ENCODE measurements around the gene RHOG.

The RHOG gene

DNA sequence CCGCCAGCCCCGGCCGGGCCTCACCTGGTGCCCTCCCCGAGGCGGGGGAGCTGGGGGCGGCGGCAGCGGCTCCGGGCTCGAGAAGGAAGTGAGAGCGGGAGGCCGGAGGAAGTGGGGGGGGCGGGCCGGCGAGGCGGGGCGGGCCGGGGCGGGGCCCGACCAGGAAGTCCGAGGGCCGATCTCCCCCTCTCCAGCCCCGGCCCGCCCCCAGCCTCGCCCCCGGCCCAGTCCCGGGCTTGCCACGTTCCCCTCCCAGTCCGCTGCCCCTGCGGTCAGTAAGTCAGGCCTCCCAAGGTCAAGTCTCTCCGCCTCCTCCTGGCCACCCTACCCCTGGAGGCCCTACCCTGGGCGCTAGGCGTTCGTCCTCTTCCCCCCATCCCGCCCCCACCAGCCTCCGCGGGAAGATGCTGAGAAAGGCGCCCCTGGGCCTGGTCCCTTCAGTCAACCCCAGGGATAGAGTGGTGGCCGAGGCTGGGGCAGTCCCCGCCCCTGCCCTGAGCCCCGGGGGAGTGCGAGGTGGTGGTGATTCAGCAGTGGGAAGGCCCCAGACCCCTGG, at the start of gene RHOG:
Gene RHOG (minus strand): TSS at position 90 of the 556 bp plus-strand sequence. CDS start 12,821 bp downstream, outside the sequence.
- peak within 1 kb of the TSS; percentile 91 for H3K27ac ChIP-seq
- H4K20me1 ChIP-seq (ENCODE audit: insufficient read depth), result no peaks in the 10 kb centered on the region
- TF ChIP-seq CTCF (conservative IDR thresholded peaks at IDR 0.05; ENCODE audit: low read depth, low read length), result no peak
- peak within 1 kb of the TSS; percentile 90 for H2AFZ ChIP-seq (ENCODE audit: low read depth)
- H3K4me1 ChIP-seq (ENCODE audit: low read depth, poor library complexity, severe bottlenecking), result peaks cover 41% of the 10 kb centered on the region
- H3K4me2 ChIP-seq, result peak within 1 kb of the TSS; percentile 96
- no peaks in the 10 kb centered on the region for H3K27me3 ChIP-seq (ENCODE audit: insufficient read depth, low read depth)
- no peaks in the 10 kb centered on the region for H3K36me3 ChIP-seq (ENCODE audit: insufficient read depth)
- H3K79me2 ChIP-seq (ENCODE audit: insufficient read depth, low read depth), result peaks cover 40% of the 10 kb centered on the region; the same call in 1 of the 2 replicates
- H3K4me3 ChIP-seq (IDR thresholded peaks at IDR 0.05; ENCODE audit: insufficient read depth, low read depth, low read length), result no peak within 1 kb of the TSS
- peak within 1 kb of the TSS; percentile 84 for H3K9ac ChIP-seq

GRCh38 chr11:3890014-3890413, 49.3 kb upstream of the RHOG start:
- H2AFZ ChIP-seq (ENCODE audit: low read depth), result no peak overlapping the region
- no peak for TF ChIP-seq CTCF (conservative IDR thresholded peaks at IDR 0.05; ENCODE audit: low read depth, low read length)
- no peaks in the 10 kb centered on the region for H3K27me3 ChIP-seq (ENCODE audit: insufficient read depth, low read depth)
- no peaks in the 10 kb centered on the region for H4K20me1 ChIP-seq (ENCODE audit: insufficient read depth)
- H3K4me3 ChIP-seq (IDR thresholded peaks at IDR 0.05; ENCODE audit: insufficient read depth, low read depth, low read length), result no peak overlapping the region
- H3K9ac ChIP-seq, result no peak overlapping the region
- no peaks in the 10 kb centered on the region for H3K79me2 ChIP-seq (ENCODE audit: insufficient read depth, low read depth)
- H3K36me3 ChIP-seq (ENCODE audit: insufficient read depth), result no peaks in the 10 kb centered on the region
- H3K27ac ChIP-seq, result no peak overlapping the region
- H3K4me1 ChIP-seq (ENCODE audit: low read depth, poor library complexity, severe bottlenecking), result peaks cover 17% of the 10 kb centered on the region
- H3K4me2 ChIP-seq, result no peak overlapping the region

DNA sequence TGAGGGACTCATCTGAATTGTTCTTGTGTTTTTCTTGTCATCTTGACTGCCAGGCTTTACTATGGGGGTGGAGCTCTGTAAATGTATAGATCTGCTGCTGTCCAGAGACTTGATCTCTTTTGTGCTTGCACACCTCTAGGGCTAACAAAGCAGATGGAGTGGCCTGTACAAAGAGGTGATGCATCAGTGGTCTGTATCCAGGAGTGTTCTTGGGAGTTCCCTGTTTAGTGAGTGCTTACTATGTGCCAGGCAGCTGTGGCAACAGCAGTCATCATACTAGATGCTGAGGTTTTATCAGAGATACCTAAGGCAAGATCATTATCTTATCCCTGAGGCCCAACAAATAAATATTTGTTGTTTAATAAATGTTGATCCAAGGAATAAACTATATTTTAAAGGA, 48.1 kb upstream of the RHOG start:
- H3K36me3 ChIP-seq (ENCODE audit: insufficient read depth), result no peaks in the 10 kb centered on the region
- peaks cover 27% of the 10 kb centered on the region for H3K4me1 ChIP-seq (ENCODE audit: low read depth, poor library complexity, severe bottlenecking)
- no peak overlapping the region for H3K27ac ChIP-seq
- no peak overlapping the region for H3K4me3 ChIP-seq (IDR thresholded peaks at IDR 0.05; ENCODE audit: insufficient read depth, low read depth, low read length)
- TF ChIP-seq CTCF (conservative IDR thresholded peaks at IDR 0.05; ENCODE audit: low read depth, low read length), result no peak
- no peak overlapping the region for H2AFZ ChIP-seq (ENCODE audit: low read depth)
- H3K4me2 ChIP-seq, result no peak overlapping the region
- no peak overlapping the region for H3K9ac ChIP-seq
- no peaks in the 10 kb centered on the region for H3K27me3 ChIP-seq (ENCODE audit: insufficient read depth, low read depth)
- no peaks in the 10 kb centered on the region for H4K20me1 ChIP-seq (ENCODE audit: insufficient read depth)
- H3K79me2 ChIP-seq (ENCODE audit: insufficient read depth, low read depth), result peaks cover 2% of the 10 kb centered on the region; the same call in 1 of the 2 replicates

DNA sequence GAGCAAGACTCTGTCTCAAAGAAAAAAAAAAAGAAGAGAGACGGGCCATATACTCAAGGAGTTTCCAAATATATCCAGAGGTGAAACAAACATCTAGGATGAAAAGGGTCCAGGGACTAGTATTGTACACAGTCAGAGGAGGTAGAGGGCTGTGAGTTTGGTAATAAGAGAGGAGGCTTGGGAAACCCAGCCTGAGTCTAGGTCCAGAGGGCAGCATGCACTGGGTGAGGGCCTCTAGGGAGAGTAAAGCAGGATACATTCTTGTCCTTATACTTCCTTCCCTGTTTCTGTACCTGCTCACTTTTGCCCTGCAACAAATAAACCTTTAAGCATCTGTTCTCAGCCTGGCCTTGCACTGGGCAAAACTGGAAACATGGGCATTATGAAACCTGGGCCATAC, 46.2 kb upstream of the RHOG start:
- Histone ChIP-seq H3K27ac (no peak overlapping the region), H2AFZ (ENCODE audit: low read depth) (no peak overlapping the region), H3K79me2 (ENCODE audit: insufficient read depth, low read depth) (peaks cover 15% of the 10 kb centered on the region), H4K20me1 (ENCODE audit: insufficient read depth) (no peaks in the 10 kb centered on the region), H3K4me1 (ENCODE audit: low read depth, poor library complexity, severe bottlenecking) (peaks cover 44% of the 10 kb centered on the region), H3K4me2 (no peak overlapping the region), H3K9ac (no peak overlapping the region), H3K36me3 (ENCODE audit: insufficient read depth) (no peaks in the 10 kb centered on the region), H3K4me3 (IDR thresholded peaks at IDR 0.05; ENCODE audit: insufficient read depth, low read depth, low read length) (no peak overlapping the region), H3K27me3 (ENCODE audit: insufficient read depth, low read depth) (no peaks in the 10 kb centered on the region)
- no peak for TF ChIP-seq CTCF (conservative IDR thresholded peaks at IDR 0.05; ENCODE audit: low read depth, low read length)

Measured in KMS-11 (cell line).